PFSK-1 (cell line): ENCODE measurements around the gene TSPAN6.

Source experiments
- POLR2AphosphoS5 ChIP-seq: IDR thresholded peaks from 2 replicates; pipeline ENCODE4 v1.6.1; 2012; ENCODE audit warnings: low read depth, mild to moderate bottlenecking, control low read depth, low read length, moderate library complexity
- SIN3A ChIP-seq: IDR thresholded peaks from 2 replicates; pipeline ENCODE4 v1.6.1; 2012; ENCODE audit warnings: mild to moderate bottlenecking, low read length, moderate library complexity, borderline replicate concordance; ENCODE audit not compliant: insufficient read depth

- TF ChIP-seq POLR2AphosphoS5, result peak; percentile 59
- TF ChIP-seq SIN3A, result 0 out of 2 replicates have a peak, but pooled peaks have one; percentile 63
Observed at GRCh38 chrX:100643956-100644860, 7.6 kb upstream of the TSPAN6 start, which contains the start of gene SRPX2.
